Heart right ventricle (tissue), 16 donors: ENCODE measurements around the gene COMMD1. TPM values are rescaled to one million over a fixed set of nuclear protein-coding genes. Genes with fewer than 3 reads are reported as not detected.
"Not testable (repeated sequence)": the region's sequence is repeated elsewhere in the genome, so short reads cannot be mapped to it uniquely, and the experiment has no call there.

Source experiments
- ATAC-seq, 8 donors: fragments of 200-7000 bp; cut with Tn5 transposase; one replicate each; pipeline ENCODE4 v1.9.1; 2020; ENCODE audit warnings: mild to moderate bottlenecking in 8 of 8, moderate library complexity in 8 of 8, moderate number of reproducible peaks in 1 of 8
- DNase-seq, 2 donors: peaks; one replicate each; pipeline ENCODE4 v3.0.0-alpha.2; 2020
- H3K27ac ChIP-seq, 10 donors: fragments of 200-600 bp; sonication (generic) in 2 of 10; one replicate each; pipeline versions ENCODE4 v1.5.0 to v1.8.0; 2020 to 2022; ENCODE audit warnings: mild to moderate bottlenecking in 3 of 10
- H3K27me3 ChIP-seq, 7 donors: fragments of 200-600 bp; one replicate each; pipeline ENCODE4 v1.8.0; 2021 to 2022; ENCODE audit warnings: mild to moderate bottlenecking in 2 of 7
- H3K36me3 ChIP-seq, 9 donors: fragments of 200-600 bp; sonication (generic) in 1 of 9; one replicate each; pipeline versions ENCODE4 v1.5.0 to v1.8.0; 2020 to 2022; ENCODE audit warnings: mild to moderate bottlenecking in 2 of 9
- H3K4me1 ChIP-seq, 9 donors: fragments of 200-600 bp; sonication (generic) in 1 of 9; one replicate each; pipeline versions ENCODE4 v1.5.0 to v1.8.0; 2020 to 2022; ENCODE audit warnings: mild to moderate bottlenecking in 4 of 9
- H3K4me3 ChIP-seq, 10 donors: fragments of 200-600 bp; sonication (generic) in 2 of 10; one replicate each; pipeline versions ENCODE4 v1.5.0 to v1.8.0; 2020 to 2022; ENCODE audit warnings: mild to moderate bottlenecking in 7 of 10, moderate library complexity in 2 of 10
- H3K9me3 ChIP-seq, 11 donors: fragments of 200-600 bp in 10 of 11; sonication (generic) in 2 of 11; one replicate each; pipeline versions ENCODE4 v1.5.0 to v1.8.0; 2013 to 2022; ENCODE audit warnings: mild to moderate bottlenecking in 2 of 11, control low read depth in 1 of 11, moderate library complexity in 1 of 11
- WGBS, 2 donors: extraction: QIAGEN DNeasy Blood & Tissue Kit; methylation state at CpG; one replicate each; pipeline ENCODE4 v1.1.7; 2013; ENCODE audit warnings: inconsistent platforms in 1 of 2; 5-methylcytosine and 5-hydroxymethylcytosine counted together
- intact Hi-C, 10 donors: fragments of 100-400 bp; cut with DNase I; formaldehyde crosslinking; loops; one replicate each; pipeline versions ENCODE4 v1.11.1 to v1.14.2; 2022
- polyA plus RNA-seq, 2 donors: library from polyadenylated mRNA; stranded (reverse); fragments of 200-250 nt; gene quantifications; one replicate each; pipeline ENCODE4 v1.2.3, GENCODE V29; 2013
- total RNA-seq, 10 donors: library from RNA; stranded (reverse); fragmentation: NEBNext Ultra II Directional in 3 of 10; extraction: Animal tissue kit (Norgen Biotek cat#: 25700) in 3 of 10; gene quantifications; one replicate each; pipeline versions ENCODE4 v1.2.1 to v1.2.4, GENCODE V29; 2021 to 2023
- TF ChIP-seq, protein P1 (sequence below), 9 donors: fragments of 200-600 bp; sonication (generic) in 2 of 9; IDR thresholded peaks; one replicate each; pipeline versions ENCODE4 v1.5.0 to v1.8.0; 2021 to 2022; ENCODE audit warnings: antibody characterized with exemption in 9 of 9, mild to moderate bottlenecking in 5 of 9, moderate library complexity in 1 of 9
- donor health status: Arrhythmogenic right ventricular cardiomyopathy.
- donor health status: ischemic (EF 13 %, LVEDD 7.1; RV severe dilation, severe dysfunction).
- donor health status: healthy with polysubstance abuse.
- donor health status: DM: no; HTN: yes; CAD: no.
- donor health status: DM: no; HTN: no; CAD: no.
- donor health status: ischemic (EF 25% LVEDD 6.9; RV normal size, moderate dysfunction).
- donor health status: ischemic (EF 25% LVEDD 5.7; RV mildly dilated, moderate dysfunction).
- donor health status: healthy.
- donor health status: DM: yes; HTN: yes; CAD: no.
- donor health status: Ischemic cardiomyopathy.
- donor health status: ischemic (EF 35%, LVEDD 5.7; RV mildly dilated, moderate dysfunction).
- donor health status: nonischemic (EF 11% LVEDD 7.7; RV severe dilation, severe dysfunction).
- donor health status: DM: yes; HTN: yes; CAD: no.
- donor health status: PGD.
- donor health status: ischemic (EF 29% LVEDD 5.4; RV normal size, mild dysfunction).
- donor health status: nonischemic (EF 23%, LVEDD 6.1; RV moderate dilation, normal function).

COMMD1 gene
- total and polyA plus RNA-seq, 12 donors, result 51.1 to 90.2 (median 64.4) TPM

DNA sequence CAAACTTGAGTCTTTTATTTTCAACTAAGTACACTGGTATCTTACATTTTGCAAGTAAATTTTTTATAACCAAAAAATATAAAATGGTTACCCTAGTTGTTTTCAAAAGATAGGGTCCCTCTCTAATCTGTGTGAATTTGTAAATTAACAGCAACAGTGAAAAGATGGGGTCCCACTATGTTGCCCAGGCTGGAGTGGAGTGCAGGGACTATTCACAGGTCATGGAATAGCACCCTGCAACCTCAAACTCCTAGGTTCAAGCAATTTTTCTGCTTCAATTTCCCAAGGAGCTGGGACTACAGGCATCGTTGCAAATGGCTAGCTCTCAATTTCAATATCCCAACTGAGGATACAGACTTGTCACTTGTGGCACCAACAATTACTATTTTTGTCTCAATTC, 29.1 kb upstream of the COMMD1 start:
- no peaks in the 10 kb centered on the region for H3K4me1 ChIP-seq
- 84 to 92% methylated on average over 1 of the region's 1 CpG for WGBS, 2 donors
- intact Hi-C loops, result loop anchor here in 1 of 10 donors (10.0 kb wide), 1 partner anchor 392 kb away; no protein-coding TSS in a partner anchor
- ATAC-seq (no peak), DNase-seq (no peak)
- H3K4me3 ChIP-seq, result no peak overlapping the region
- no peaks in the 10 kb centered on the region for H3K27me3 ChIP-seq
- H3K36me3 ChIP-seq, result peaks cover 5 to 100% (median 82%) of the 10 kb centered on the region in 9 donors
- TF ChIP-seq, protein P1, sequence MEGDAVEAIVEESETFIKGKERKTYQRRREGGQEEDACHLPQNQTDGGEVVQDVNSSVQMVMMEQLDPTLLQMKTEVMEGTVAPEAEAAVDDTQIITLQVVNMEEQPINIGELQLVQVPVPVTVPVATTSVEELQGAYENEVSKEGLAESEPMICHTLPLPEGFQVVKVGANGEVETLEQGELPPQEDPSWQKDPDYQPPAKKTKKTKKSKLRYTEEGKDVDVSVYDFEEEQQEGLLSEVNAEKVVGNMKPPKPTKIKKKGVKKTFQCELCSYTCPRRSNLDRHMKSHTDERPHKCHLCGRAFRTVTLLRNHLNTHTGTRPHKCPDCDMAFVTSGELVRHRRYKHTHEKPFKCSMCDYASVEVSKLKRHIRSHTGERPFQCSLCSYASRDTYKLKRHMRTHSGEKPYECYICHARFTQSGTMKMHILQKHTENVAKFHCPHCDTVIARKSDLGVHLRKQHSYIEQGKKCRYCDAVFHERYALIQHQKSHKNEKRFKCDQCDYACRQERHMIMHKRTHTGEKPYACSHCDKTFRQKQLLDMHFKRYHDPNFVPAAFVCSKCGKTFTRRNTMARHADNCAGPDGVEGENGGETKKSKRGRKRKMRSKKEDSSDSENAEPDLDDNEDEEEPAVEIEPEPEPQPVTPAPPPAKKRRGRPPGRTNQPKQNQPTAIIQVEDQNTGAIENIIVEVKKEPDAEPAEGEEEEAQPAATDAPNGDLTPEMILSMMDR (IDR thresholded peaks at IDR 0.05), result no peak
- H3K9me3 ChIP-seq, result no peaks in the 10 kb centered on the region
- H3K27ac ChIP-seq, result no peak overlapping the region

DNA sequence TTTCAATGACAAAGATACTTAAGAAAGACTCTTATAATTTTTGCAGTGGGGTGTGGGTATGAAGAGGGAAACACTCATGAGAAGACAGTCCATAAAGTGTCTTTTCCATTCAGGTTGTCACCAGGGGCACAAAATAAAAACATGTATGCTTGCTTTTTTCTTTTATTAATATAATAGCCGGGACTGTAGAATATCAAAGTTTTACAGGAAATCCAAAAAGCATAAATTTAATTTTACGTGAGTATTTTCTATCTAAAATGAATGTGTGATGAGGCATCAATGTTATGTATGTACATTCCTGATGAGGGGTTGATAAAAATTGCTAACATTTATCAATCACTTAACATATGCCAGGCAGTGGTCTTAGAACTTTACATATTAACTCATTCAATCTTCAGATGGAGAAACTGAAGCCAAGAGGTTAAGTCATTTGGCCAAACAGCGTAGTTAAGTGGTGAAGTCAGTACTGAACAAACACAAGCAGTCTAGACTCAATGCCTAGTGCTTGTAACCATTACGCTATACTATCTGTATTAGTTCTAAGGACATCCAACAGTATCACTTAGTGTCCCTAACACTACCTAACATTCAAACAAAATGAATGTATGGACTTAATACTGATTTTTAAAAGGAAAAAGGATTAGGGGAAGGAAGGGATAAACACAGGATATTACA, 27.8 kb upstream of the COMMD1 start:
- Histone ChIP-seq H3K27ac (no peak overlapping the region), H3K9me3 (no peaks in the 10 kb centered on the region), H3K27me3 (no peaks in the 10 kb centered on the region), H3K4me3 (no peak overlapping the region), H3K36me3 (peaks cover 4 to 100% (median 82%) of the 10 kb centered on the region in 9 donors), H3K4me1 (no peaks in the 10 kb centered on the region)
- WGBS, 2 donors, result 94 to 96% methylated on average over 4 of the region's 4 CpGs
- no peak for ATAC-seq
- DNase-seq, result no peak
- TF ChIP-seq, protein P1 (IDR thresholded peaks at IDR 0.05), result no peak
- intact Hi-C loops, result loop anchor here in 1 of 10 donors (10.0 kb wide), 1 partner anchor 393 kb away; no protein-coding TSS in a partner anchor

DNA sequence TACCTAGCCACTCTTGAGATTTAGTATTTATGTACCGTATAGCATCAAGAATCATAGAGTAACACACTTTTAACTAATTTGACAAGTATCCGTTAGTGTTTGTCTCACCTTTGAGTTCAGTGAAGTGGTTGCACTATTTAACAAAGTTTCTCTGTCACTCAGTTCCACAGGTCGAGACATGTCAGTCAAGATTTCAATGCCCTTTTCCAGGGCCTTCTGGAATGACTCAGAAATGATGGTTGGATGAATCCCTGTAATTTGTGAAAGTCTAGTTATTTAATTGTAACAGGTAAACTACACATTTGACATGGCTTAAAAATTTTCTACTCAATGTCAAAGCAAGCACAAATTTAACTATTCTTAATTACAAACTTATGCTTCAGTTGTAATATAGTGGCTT, 26.7 kb upstream of the COMMD1 start:
- no peak for DNase-seq
- Histone ChIP-seq H3K9me3 (no peaks in the 10 kb centered on the region), H3K4me1 (no peaks in the 10 kb centered on the region), H3K27ac (no peak overlapping the region), H3K27me3 (no peaks in the 10 kb centered on the region), H3K4me3 (no peak overlapping the region), H3K36me3 (peaks cover 0 to 100% (median 83%) of the 10 kb centered on the region in 9 donors)
- WGBS, 2 donors, result 94 to 96% methylated on average over 3 of the region's 3 CpGs
- ATAC-seq, result no peak
- TF ChIP-seq, protein P1 (IDR thresholded peaks at IDR 0.05), result no peak
- intact Hi-C loops, result loop anchor here in 1 of 10 donors (10.0 kb wide), 1 partner anchor 394 kb away; no protein-coding TSS in a partner anchor

DNA sequence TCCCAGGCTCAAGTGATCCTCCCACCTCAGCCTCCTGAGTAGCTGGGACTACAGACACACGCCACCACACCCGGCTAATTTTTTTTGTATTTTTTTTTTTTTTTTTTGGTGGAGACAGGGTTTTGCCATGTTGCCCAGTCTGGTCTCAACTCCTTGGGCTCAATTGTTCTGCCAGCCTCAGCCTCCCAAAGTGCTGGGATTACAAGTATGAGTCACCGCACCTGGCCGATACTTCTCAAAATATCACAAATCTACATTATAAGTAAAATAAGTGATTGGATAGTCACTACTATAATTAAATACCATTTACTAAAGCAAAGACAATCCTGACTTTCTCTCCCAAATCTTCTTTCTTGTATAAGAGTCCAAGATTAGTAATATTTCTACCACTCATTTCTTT, 26.1 kb upstream of the COMMD1 start:
- 98 to 99% methylated on average over 4 of the region's 4 CpGs for WGBS, 2 donors
- not testable (repeated sequence) for H3K9me3 ChIP-seq, ATAC-seq, H3K4me3 ChIP-seq, H3K27ac ChIP-seq, DNase-seq, H3K4me1 ChIP-seq, H3K27me3 ChIP-seq
- intact Hi-C loops, result loop anchor here in 1 of 10 donors (10.0 kb wide), 1 partner anchor 395 kb away; no protein-coding TSS in a partner anchor
- peaks cover 0 to 100% (median 83%) of the 10 kb centered on the region in 9 donors for H3K36me3 ChIP-seq

DNA sequence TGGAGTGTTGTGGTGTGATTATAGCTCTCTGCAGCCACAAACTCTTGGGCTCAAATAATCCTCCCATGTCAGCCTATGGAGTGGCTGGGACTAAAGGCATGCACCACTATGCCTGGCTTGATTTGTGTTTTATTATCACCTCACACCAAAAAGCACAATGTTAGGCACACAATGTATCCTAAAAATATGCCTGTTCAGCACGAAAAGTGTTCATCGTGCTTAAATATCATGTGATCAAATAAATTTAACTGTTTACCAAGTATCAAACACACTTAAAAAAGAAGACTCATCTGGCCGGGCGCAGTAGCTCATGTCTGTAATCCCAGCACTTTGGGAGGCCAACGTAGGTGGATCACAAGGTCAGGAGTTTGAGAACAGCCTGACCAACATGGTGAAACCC, 22.6 kb upstream of the COMMD1 start:
- peaks cover 3 to 24% (median 17%) of the 10 kb centered on the region in 9 donors for H3K4me1 ChIP-seq
- TF ChIP-seq, protein P1 (IDR thresholded peaks at IDR 0.05), result no peak
- no peak for DNase-seq
- H3K27me3 ChIP-seq, result no peaks in the 10 kb centered on the region
- intact Hi-C loops, result no loop called here
- H3K4me3 ChIP-seq, result no peak overlapping the region
- ATAC-seq, result no peak
- H3K27ac ChIP-seq, result no peak overlapping the region
- H3K9me3 ChIP-seq, result no peaks in the 10 kb centered on the region
- 92% methylated on average over 5 of the region's 5 CpGs for WGBS, 2 donors
- H3K36me3 ChIP-seq, result peaks cover 0 to 83% (median 61%) of the 10 kb centered on the region in 9 donors
